GM21737 (cell line): Measurements from ENCODE around the gene DBX1.

ENCODE experiments used
- ATAC-seq: cut with Tn5 transposase; IDR thresholded peaks from one replicate; pipeline ENCODE4 v1.9.1; 2021; ENCODE audit warnings: mild to moderate bottlenecking, moderate library complexity; ENCODE audit not compliant: unreplicated experiment

DBX1 gene

DNA sequence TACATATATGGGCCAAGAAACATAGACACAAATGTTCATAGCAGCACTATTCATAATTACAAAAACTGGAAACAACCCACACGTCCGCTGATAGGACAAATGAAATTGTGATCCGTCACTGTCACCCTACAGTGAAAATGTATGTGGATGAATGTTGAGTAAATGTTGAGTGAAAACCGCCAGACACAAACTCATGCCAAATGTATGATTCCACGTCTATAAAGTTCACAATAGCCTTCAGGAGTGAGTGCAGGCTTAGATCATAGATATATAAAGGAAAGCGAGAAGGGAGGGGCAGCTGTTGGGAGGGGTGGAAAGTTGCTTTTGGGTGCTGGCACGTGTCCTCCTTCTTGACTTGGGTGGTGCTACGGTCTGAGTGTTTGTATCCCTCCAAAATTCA is 33.6 kb downstream of the DBX1 start:
- ATAC-seq: no peak

DNA sequence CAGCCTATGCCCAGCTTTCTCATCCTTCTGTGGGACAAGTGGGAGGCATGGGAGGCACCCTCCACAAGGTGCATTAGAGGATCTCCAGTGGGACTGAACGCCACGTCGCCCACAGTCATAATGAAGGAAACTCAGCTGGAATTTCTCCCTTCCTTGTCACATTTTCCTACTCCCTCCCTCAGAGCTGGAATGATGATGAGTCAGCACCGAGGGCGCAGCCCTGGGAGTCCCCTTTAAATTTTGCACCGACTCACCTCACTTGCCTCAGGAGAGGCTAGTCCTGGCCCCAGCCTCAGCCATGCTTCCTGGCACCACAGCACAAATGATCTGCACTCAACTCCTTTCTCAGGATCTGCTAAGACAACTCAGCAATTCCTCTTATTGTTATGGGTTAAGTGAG is 34.3 kb downstream of the DBX1 start:
- no peak for ATAC-seq

DNA sequence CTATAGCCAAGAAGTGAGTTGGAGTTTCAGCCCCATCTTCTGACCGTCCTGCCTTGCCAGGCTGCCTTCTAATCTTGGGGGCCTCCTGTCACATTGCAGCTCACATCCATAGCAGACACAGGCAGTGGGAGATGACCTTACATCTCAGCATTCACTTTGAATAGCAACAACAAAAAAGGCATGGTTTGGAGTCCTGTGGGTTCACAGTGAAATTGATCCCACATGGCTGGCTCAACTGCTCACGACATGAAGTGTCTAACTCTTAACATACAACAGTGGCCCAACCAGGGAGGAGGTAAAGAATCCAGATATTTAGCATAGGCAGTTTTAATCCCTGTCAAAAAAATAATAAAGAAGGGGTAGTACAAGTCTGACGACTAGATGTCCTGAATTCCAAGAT is 38.1 kb downstream of the DBX1 start:
- ATAC-seq: no peak

DNA sequence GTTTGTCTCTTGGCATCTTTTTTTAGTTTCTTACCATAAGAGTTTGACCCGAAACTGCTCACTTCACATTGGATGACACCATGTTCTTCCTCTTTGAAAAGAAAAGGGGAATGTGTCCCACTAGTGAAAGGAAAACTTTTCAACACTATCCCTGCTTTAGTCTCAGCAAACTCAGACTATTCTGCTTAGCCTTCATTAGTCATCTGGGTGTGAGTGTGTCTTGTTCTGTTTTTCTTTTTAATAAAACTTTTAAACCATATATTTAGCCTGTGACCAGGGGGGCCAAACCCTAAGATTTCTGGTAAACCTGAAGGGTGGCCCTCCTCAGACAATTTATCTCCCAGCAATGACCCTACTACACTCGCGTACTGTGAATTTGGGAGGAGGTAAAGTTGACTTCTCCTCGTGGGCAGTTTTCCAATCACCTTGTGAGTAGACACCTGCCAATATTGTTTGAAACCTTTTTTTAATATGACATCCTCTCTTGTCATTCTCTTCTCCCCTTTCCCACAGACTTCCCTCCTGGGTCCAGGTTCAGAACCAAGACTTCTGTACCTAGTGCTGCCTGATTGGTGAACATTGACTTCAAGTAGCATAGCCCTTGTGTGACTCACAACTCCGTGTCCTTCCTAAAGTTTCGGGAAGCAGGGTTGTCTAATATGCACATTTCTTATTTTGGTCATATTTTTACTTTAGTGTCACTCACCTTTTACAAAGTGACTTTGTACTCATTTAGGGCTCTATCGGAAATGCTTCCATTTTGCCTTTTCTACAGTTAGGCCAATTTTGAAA is 39.9 kb downstream of the DBX1 start:
- no peak for ATAC-seq

DNA sequence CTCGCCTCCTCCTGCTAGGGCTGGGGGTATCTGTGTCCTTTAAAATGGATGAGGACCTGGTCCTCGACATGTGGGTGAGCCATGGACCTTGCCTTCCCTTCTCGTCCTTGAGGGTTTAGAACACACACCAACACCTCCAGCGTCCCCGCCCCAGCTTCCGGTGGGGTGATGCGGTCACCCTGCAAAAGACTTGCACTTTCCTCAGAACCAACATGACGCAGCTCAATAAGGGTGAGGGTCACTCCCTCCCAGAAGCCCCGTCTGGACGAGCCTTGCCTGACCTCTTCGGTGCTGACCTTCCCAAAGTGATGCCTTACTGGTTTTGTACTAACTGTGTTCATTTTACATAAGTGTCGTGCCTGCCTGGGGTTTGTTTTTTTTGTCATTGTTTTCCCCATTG is 41.0 kb downstream of the DBX1 start:
- no peak for ATAC-seq

DNA sequence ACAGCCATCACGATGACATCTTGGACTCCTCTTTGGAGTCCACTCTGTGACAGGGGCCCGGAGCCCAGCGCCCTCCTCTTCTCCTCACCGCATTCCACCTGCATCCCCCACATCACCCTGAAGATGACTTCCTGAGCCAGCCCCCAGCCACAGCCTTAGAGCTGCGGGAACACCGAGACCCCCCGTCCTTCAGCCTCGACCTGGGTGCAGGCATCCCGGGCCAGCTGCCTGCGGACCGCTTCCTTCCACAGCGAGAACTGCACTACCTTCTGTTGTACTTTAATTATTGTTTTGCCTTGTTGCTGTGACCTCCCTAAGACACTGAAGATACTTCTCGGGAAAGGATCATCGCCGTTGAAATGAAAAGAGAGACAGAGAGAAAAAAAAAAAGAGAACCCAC is 42.1 kb downstream of the DBX1 start:
- ATAC-seq: no peak

DNA sequence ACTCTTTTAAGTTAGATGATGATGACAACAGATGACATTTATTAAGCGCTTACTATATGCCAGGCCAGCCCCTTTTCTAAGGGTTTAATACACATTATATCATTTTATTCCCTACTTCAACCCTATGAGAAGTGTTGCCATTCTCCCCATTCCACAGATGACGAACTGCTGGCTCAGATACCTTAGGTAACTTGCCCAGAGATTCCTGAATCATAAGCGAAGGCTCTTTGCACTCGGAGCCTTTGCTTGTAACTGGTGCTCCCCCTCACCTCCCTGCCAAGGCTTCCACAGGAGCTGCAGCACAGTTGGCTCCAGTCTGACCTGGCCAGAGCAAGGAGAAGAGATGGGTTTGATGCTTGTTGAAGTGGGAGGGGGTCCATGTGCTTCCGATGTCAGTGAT is 43.0 kb downstream of the DBX1 start:
- ATAC-seq: no peak

DNA sequence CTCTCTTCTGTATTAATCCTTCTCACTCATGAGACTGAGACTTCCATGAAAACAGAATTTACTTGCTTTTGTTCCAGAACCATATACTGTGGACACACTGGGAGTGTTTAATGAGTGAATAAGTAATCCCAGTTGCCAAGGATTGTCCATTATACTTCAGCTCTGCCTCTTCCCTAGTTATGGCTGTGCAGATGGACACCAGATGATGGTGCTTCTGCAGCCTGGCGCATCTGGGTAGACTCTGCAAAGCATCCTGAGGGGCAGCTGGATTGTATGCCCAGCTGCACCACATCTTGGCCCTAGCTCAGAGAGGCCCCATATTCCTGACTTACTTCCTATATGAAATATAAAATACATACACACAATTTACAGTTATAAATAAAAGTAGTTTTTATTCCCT is 43.5 kb downstream of the DBX1 start:
- no peak for ATAC-seq

DNA sequence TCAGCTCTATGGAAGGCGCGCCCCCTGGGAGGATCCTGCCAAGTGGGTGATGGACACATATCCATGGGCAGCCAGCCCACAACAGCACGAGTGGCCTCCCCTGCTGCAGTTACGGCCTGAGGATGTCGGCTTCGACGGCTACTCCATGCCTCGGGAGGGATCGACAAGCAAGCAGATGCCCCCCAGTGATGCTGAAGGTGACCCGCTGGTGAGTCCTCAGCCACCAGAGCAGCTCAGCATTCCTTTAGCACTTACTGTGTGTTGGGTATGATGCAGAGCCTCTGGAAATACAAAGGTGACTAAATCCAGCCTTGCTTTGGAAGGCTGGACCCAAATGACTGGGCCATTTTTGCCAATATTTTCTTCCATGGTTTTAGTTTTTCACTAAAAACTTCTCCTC is 45.7 kb downstream of the DBX1 start:
- no peak for ATAC-seq

DNA sequence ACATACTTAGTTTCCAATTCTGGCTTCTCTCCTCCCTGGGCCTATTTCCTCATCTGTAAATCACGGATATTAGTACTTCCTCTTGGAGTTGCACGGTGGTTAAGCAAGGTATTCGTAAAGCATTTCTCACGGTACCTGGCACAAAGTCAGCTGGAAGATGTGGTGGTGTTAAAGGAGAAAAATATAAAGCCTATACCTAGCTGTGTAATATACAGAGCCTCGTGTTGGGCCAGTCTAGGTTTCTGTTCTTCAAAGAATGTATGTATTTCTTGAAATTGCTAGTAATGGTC is 47.2 kb downstream of the DBX1 start:
- no peak for ATAC-seq

DNA sequence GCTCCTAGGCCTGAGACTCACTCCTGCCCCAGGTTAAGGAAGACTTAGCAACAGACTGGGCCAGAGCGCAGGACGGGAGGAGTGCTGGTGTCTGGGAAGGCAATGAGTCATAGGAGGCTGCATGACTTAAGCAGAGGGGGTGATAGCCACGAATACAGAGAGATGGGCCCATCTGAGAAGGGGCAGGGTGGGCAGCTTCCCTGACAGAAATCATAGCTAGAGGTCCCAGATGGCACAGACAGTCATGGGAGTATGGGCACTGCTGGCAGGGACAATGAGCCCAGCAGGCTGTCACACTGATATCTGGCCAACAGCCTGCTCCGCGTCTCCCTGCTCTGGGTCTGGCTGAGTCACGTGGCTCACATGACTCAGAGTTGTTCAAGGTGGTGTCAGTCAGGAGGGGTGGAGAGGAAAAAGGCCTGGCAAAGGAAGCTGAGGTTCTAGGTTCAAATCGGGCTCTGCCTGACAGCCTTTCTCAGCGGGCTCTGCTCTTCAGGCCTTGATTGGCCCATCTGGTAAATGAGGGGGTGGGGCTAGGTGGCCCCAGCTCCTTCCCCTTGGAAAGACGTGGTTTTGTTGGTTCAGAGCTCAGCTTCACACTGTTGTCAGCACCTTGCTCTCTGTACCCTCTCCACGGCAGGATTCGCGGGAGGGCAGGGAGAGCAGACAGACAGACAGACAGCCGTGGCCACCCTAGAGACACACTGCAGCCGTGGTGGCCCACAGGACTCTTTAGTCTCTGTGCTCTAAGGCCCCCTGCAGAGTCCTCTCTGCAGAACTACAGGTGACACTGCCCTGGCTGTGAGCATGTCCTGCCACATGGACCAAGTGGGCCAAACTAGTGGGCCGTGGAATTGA is 47.8 kb downstream of the DBX1 start:
- ATAC-seq: no peak

DNA sequence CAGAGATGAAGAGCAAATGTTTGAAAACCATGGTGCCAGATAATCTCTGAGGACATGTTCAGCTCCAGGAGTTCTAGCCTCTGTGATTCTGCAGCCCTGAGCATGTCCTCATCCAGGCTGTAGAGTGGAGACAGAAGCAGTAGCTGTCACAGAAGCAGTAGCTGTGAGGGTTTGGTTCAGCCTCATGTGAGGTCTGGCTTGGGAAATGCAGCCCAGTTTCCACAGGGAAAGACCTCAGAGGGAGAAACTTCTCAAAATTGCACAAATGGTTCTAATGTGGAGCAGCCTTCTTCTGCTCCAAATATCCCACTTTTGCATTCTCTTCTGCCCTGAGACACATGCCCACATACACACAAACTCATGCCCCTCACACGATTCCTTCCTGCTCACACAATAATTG is 48.4 kb downstream of the DBX1 start:
- no peak for ATAC-seq

DNA sequence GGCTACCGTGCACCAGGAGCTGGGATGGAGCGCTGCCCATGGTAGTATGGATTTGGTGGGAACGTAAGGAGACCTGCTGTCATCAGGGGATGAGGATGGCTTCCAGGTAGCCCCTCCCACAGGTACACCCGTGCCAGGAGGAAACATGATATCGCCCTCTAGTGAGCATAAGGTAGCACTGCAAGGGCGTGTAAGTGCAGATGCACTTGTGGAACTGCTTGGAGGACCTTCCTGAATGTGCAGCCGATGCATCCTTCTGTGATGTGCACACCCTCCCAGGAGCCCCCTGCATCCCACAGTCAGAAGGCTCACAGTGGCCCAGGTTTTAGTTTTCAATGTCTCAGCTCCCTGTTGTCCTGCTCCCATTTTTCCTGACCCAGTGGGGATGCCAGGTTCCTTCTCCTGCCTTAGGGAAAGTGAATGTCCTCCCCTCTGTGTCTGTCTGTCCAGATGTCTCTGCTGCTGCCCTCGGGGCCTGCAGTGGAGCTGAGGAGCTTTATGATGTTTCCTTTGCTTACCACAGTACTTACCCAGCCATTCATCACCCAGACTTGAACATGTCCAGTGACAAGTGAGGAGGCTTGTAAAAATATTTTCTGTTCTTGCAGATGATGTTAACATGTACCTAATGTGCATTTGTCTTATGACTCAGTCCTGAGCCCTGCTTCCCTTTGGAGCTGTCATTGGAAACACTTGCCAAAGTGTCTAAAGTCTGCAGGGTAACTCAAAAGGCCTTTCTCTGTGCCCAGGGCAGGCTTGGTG is 49.2 kb downstream of the DBX1 start:
- ATAC-seq: peak; percentile 77

DNA sequence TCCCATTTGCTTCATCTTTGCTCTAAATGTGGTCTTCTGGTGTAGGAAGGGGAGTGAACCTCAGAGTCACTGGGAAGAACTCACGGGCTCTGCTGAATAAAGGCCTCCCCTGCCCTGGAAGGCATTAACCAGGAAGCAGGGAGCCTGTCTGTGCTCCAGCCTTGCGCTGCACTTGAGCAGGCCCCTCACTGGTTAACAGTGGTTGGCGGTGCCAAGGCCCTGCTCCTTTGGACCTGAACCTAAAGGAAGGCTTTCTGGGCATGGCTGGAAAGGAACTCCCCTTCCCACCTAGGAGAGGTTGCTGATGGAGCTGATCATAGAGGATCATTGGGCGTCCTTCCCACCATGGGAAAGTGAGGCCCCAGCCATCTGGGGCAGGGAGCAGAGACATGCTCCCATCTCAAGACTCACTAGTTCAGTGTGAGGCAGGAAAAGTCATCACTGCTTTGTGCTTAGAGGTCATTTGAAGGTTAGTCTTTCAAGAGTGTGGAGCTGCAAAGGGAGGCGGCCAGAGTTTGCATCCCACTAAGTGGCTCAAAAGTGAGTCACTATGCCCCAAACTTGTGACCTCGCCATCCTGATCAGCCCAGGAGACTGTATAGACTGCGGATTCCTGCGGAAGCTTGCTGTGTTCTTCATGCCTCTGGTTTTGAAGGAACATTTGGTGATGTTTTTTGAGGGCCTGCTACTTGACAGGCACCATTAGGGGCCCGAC is 50.4 kb downstream of the DBX1 start:
- ATAC-seq: no peak
